GM23338 (cell line): Measurements from ENCODE around the gene MCM9.

Experiments used
- CREB1 ChIP-seq: fragments of 250-450 bp; sonication (Bioruptor Pico); IDR thresholded peaks from 2 replicates; pipeline ENCODE4 v1.5.0; 2020; ENCODE audit warnings: low read depth, mild to moderate bottlenecking, moderate library complexity
- EZH2 ChIP-seq: fragments of 200-600 bp; sonication (generic); IDR thresholded peaks from one replicate; pipeline ENCODE4 v1.8.0; 2017; ENCODE audit warnings: antibody characterized with exemption, mild to moderate bottlenecking, low read depth; ENCODE audit not compliant: unreplicated experiment
- EZH2phosphoT487 ChIP-seq: fragments of 200-600 bp; sonication (generic); IDR thresholded peaks from one replicate; pipeline ENCODE4 v1.8.1; 2018; ENCODE audit warnings: antibody characterized with exemption; ENCODE audit not compliant: unreplicated experiment
- JUNB ChIP-seq: IDR thresholded peaks from one replicate; pipeline ENCODE4 v1.6.1; 2016; ENCODE audit warnings: antibody characterized with exemption; ENCODE audit not compliant: unreplicated experiment
- NANOG ChIP-seq: IDR thresholded peaks from 2 replicates; pipeline ENCODE4 v1.6.1; 2016; ENCODE audit warnings: antibody characterized with exemption, borderline replicate concordance
- POLR2AphosphoS5 ChIP-seq: IDR thresholded peaks from 2 replicates; pipeline ENCODE4 v1.6.1; 2016; ENCODE audit warnings: antibody characterized with exemption, low read depth
- REST ChIP-seq: IDR thresholded peaks from one replicate; pipeline ENCODE4 v1.6.1; 2018; ENCODE audit warnings: antibody characterized with exemption; ENCODE audit not compliant: unreplicated experiment
- STAT1 ChIP-seq: IDR thresholded peaks from one replicate; pipeline ENCODE4 v1.6.1; 2016; ENCODE audit warnings: antibody characterized with exemption; ENCODE audit not compliant: unreplicated experiment
- ZNF114 ChIP-seq: fragments of 250-450 bp; sonication (Bioruptor Pico); IDR thresholded peaks from 2 replicates; pipeline ENCODE4 v1.5.0; 2020; ENCODE audit warnings: mild to moderate bottlenecking, moderate library complexity
- ZNF462 ChIP-seq: fragments of 250-450 bp; sonication (Bioruptor Pico); IDR thresholded peaks from 2 replicates; pipeline ENCODE4 v1.5.0; 2020; ENCODE audit warnings: mild to moderate bottlenecking, moderate library complexity
- TF ChIP-seq, protein P1 (sequence below), 2 experiments: fragments of 200-600 bp in 1 of 2; sonication (generic) in 1 of 2; conservative IDR thresholded peaks; 2 replicates each; pipeline versions ENCODE4 v1.5.1 to v1.6.1; 2016 to 2017; ENCODE audit warnings: antibody characterized with exemption in 2 of 2, low read depth in 2 of 2, mild to moderate bottlenecking in 2 of 2, moderate library complexity in 1 of 2
- TF ChIP-seq, protein P2 (sequence below): IDR thresholded peaks from 2 replicates; pipeline ENCODE4 v1.6.1; 2016; ENCODE audit warnings: antibody characterized with exemption

- TF ChIP-seq POLR2AphosphoS5 (no peak), REST (no peak), CREB1 (CRISPR knock-in tag) (no peak), EZH2phosphoT487 (no peak), EZH2 (no peak), ZNF114 (no peak), JUNB (no peak), STAT1 (no peak), NANOG (no peak), ZNF462 (no peak)
- TF ChIP-seq, protein P1, sequence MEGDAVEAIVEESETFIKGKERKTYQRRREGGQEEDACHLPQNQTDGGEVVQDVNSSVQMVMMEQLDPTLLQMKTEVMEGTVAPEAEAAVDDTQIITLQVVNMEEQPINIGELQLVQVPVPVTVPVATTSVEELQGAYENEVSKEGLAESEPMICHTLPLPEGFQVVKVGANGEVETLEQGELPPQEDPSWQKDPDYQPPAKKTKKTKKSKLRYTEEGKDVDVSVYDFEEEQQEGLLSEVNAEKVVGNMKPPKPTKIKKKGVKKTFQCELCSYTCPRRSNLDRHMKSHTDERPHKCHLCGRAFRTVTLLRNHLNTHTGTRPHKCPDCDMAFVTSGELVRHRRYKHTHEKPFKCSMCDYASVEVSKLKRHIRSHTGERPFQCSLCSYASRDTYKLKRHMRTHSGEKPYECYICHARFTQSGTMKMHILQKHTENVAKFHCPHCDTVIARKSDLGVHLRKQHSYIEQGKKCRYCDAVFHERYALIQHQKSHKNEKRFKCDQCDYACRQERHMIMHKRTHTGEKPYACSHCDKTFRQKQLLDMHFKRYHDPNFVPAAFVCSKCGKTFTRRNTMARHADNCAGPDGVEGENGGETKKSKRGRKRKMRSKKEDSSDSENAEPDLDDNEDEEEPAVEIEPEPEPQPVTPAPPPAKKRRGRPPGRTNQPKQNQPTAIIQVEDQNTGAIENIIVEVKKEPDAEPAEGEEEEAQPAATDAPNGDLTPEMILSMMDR (conservative IDR thresholded peaks at IDR 0.05; ENCODE audit: low read depth in 2 of 2): no peak
- TF ChIP-seq, protein P2, sequence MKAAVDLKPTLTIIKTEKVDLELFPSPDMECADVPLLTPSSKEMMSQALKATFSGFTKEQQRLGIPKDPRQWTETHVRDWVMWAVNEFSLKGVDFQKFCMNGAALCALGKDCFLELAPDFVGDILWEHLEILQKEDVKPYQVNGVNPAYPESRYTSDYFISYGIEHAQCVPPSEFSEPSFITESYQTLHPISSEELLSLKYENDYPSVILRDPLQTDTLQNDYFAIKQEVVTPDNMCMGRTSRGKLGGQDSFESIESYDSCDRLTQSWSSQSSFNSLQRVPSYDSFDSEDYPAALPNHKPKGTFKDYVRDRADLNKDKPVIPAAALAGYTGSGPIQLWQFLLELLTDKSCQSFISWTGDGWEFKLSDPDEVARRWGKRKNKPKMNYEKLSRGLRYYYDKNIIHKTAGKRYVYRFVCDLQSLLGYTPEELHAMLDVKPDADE: no peak
Observed at GRCh38 chr6:118921084-118921483, 13.9 kb downstream of the MCM9 start.
